ENCODE measurements around the gene LTO1. TPM values are rescaled to one million over a fixed set of nuclear protein-coding genes. Genes with fewer than 3 reads are reported as not detected.
A peak's percentile ranks its signal among the peaks of the same experiment; 100 is the strongest.

LTO1 gene
- total RNA-seq, 1 experiment from 2014 or later = 36.7 TPM

- no peak overlapping the region for H3K27ac Mint-ChIP-seq (ENCODE audit: unreplicated experiment)
- CTCF ChIA-PET = no interaction called here
- H3K27me3 Mint-ChIP-seq (ENCODE audit: unreplicated experiment) = no peaks in the 10 kb centered on the region
- TF ChIP-seq CTCF (IDR thresholded peaks at IDR 0.05; ENCODE audit: unreplicated experiment) = no peak
- intact Hi-C loops (cut with micrococcal nuclease; ENCODE audit: unreplicated experiment) = no loop called here
- BruUV-seq (replicated peaks) = no TSS peak
- no peak for DNase-seq
- peaks cover 50% of the 10 kb centered on the region for H3K36me3 Mint-ChIP-seq (ENCODE audit: insufficient read depth, unreplicated experiment)
- H3K4me1 Mint-ChIP-seq (ENCODE audit: low read depth, unreplicated experiment) = no peaks in the 10 kb centered on the region
- no peaks in the 10 kb centered on the region for H3K9me3 Mint-ChIP-seq (ENCODE audit: low read depth, unreplicated experiment)
- peak overlapping the region; percentile 88 for H3K4me3 Mint-ChIP-seq (ENCODE audit: low read depth, unreplicated experiment)
Measured at GRCh38 chr11:69637198-69637940, 37.8 kb downstream of the LTO1 start.

GRCh38 chr11:69636512-69637197, 38.5 kb downstream of the LTO1 start:
- H3K9me3 Mint-ChIP-seq (ENCODE audit: low read depth, unreplicated experiment) = no peaks in the 10 kb centered on the region
- H3K27me3 Mint-ChIP-seq (ENCODE audit: unreplicated experiment) = no peaks in the 10 kb centered on the region
- no peak for TF ChIP-seq CTCF (IDR thresholded peaks at IDR 0.05; ENCODE audit: unreplicated experiment)
- H3K36me3 Mint-ChIP-seq (ENCODE audit: insufficient read depth, unreplicated experiment) = peaks cover 43% of the 10 kb centered on the region
- intact Hi-C loops (cut with micrococcal nuclease; ENCODE audit: unreplicated experiment) = no loop called here
- H3K27ac Mint-ChIP-seq (ENCODE audit: unreplicated experiment) = no peak overlapping the region
- H3K4me1 Mint-ChIP-seq (ENCODE audit: low read depth, unreplicated experiment) = no peaks in the 10 kb centered on the region
- peak overlapping the region; percentile 88 for H3K4me3 Mint-ChIP-seq (ENCODE audit: low read depth, unreplicated experiment)
- DNase-seq = peak; percentile 59
- CTCF ChIA-PET = interaction anchor here (0.5 kb wide), 1 partner anchor 1427 kb away, joined by 3 read pairs; no protein-coding TSS in a partner anchor
- BruUV-seq (replicated peaks) = no TSS peak

GRCh38 chr11:69635804-69636511, 39.2 kb downstream of the LTO1 start:
- BruUV-seq (replicated peaks) = no TSS peak
- Mint-ChIP-seq H3K4me3 (ENCODE audit: low read depth, unreplicated experiment) (peak overlapping the region; percentile 88), H3K27ac (ENCODE audit: unreplicated experiment) (no peak overlapping the region), H3K36me3 (ENCODE audit: insufficient read depth, unreplicated experiment) (peaks cover 36% of the 10 kb centered on the region), H3K4me1 (ENCODE audit: low read depth, unreplicated experiment) (no peaks in the 10 kb centered on the region), H3K9me3 (ENCODE audit: low read depth, unreplicated experiment) (no peaks in the 10 kb centered on the region), H3K27me3 (ENCODE audit: unreplicated experiment) (no peaks in the 10 kb centered on the region)
- TF ChIP-seq CTCF (IDR thresholded peaks at IDR 0.05; ENCODE audit: unreplicated experiment) = no peak
- CTCF ChIA-PET = interaction anchor here (0.5 kb wide), 1 partner anchor 1427 kb away, joined by 3 read pairs; no protein-coding TSS in a partner anchor
- no peak for DNase-seq
- intact Hi-C loops (cut with micrococcal nuclease; ENCODE audit: unreplicated experiment) = no loop called here

- no peak overlapping the region for H3K4me3 Mint-ChIP-seq (ENCODE audit: low read depth, unreplicated experiment)
- no peaks in the 10 kb centered on the region for H3K4me1 Mint-ChIP-seq (ENCODE audit: low read depth, unreplicated experiment)
- no peak for TF ChIP-seq CTCF (IDR thresholded peaks at IDR 0.05; ENCODE audit: unreplicated experiment)
- no peak overlapping the region for H3K27ac Mint-ChIP-seq (ENCODE audit: unreplicated experiment)
- CTCF ChIA-PET = no interaction called here
- no peak for DNase-seq
- no peaks in the 10 kb centered on the region for H3K9me3 Mint-ChIP-seq (ENCODE audit: low read depth, unreplicated experiment)
- intact Hi-C loops (cut with micrococcal nuclease; ENCODE audit: unreplicated experiment) = no loop called here
- H3K27me3 Mint-ChIP-seq (ENCODE audit: unreplicated experiment) = no peaks in the 10 kb centered on the region
- peaks cover 29% of the 10 kb centered on the region for H3K36me3 Mint-ChIP-seq (ENCODE audit: insufficient read depth, unreplicated experiment)
- BruUV-seq (replicated peaks) = no TSS peak
Measured at GRCh38 chr11:69635195-69635594, 40.0 kb downstream of the LTO1 start.
